Activated gamma-delta T cell treated with anti-CD3 and anti-CD28 coated beads, Interleukin-2, amount 50 U/mL, for 16 hours (primary cell): ENCODE results near the gene ELP4.

ENCODE experiments used
- DNase-seq: peaks from one replicate; pipeline ENCODE4 v3.0.0-alpha.2; 2020; ENCODE audit warnings: low read depth

The ELP4 gene

DNA sequence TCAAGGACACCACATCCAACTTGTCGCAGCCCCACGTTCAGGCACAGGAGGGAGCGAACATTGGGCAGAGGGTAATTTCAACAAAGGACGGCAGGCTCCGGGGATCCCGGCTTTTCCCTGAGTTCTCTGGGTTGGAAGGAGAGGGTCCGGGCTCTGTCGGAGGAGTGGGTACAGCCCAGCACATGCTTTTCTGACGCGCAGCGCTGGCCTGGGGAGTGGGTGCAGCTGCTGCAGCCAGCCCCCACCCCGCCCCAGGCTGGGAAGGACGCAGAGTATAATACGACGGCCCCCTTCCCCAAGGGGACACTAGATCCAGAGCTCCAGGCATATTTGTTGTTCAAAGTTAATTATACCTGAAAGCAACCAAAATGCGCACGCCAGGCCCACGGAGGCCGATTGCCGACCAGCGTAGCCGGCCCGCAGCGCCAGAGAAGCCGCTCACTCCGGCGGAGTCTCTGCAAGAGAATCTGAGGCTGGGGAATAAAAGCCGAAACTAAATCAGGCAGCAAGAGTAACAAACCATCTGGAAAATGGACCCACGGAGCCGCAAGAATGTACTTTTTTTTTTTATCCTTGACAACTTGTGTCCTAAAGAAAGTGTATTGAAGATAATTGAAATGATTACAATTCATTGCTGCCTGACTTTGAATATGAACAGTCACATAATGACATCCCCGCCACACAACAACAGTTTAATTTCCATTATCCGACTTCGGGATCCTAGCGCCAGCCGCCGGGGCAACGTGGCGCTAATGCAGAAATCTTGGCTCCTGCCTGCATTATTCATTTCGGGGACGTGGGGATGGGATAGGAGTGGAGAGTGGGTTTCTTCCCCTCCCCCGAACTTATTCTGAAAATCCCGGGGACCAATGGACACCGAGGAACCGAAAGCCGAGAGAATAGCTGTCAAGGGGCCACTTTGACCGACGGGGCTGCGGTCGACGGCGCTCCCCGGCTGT, 315.6 kb downstream of the ELP4 start:
- DNase-seq, result no peak

DNA sequence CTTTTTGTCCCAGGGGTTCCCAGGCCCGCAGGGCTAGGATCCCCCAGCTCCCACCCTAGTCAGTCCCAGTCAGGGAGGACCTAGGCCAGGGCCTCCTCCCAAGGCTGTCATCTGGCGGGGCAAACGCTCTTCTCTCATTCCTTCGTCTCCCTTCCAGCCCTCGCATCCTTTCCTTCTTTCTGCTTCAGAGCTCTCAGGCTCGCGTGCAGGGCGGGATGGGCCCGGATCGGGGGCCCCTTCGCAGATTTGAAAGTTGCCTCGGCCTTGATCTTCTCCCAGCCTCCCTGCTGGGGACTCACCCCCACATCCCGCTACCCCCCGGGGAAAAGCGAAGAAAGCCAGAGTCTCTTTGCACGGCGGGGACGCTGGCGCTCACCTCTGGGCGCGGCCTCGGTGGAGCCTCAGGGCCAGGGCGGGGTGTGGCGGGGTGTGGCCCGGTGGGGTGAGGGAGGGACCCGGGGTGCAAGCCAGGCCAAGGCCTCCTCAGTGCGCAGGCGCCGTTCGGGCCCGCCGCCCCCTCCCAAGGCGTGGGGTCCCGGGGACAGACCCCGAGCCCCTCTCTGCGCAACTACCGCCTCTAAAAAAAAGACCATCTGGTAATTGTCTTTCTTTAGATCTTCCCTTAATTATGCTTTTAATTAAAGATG, 316.4 kb downstream of the ELP4 start:
- no peak for DNase-seq

DNA sequence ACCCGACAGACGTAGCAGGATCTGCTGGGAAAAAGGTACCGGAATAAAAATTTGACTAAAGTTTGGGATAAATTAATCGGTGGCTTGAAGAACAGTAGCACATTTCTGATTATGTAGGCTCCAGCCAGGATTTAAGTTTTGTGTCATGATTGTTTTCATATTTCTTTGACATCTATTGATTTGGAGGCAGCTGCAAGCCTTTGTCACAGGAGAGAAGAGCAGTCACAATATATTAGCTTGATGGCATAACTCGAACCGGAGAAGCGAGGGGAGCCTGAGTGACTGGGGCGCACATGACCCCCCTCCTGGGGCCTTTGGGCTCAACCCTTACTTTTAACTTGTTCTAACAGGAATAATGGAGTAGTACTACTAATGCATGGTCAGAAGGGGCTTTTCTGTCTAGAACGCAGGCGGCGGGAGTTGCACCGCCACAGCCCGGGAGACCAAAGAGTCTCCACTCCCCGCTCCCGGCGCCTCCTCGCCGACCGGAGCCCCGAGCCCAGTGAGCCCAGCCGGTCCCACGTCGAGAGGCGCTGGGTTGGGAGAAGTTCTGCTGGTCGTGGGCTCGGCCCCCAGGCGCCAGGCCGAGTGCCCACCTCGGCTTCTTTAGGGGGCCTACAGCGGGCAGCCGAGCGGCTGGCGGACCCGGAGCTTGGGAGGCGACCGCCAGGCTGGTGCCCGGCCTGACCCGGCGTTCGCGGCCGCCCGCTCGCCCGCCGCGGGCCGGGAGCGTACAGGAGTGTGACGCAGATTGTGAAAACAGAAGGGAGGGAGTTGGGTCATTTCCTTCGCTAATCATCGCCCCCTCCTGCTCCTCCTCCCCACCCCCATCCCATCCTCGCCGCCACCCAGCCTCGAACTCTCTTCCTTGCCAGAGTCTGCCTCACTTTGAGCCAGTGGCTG, 317.2 kb downstream of the ELP4 start:
- no peak for DNase-seq

DNA sequence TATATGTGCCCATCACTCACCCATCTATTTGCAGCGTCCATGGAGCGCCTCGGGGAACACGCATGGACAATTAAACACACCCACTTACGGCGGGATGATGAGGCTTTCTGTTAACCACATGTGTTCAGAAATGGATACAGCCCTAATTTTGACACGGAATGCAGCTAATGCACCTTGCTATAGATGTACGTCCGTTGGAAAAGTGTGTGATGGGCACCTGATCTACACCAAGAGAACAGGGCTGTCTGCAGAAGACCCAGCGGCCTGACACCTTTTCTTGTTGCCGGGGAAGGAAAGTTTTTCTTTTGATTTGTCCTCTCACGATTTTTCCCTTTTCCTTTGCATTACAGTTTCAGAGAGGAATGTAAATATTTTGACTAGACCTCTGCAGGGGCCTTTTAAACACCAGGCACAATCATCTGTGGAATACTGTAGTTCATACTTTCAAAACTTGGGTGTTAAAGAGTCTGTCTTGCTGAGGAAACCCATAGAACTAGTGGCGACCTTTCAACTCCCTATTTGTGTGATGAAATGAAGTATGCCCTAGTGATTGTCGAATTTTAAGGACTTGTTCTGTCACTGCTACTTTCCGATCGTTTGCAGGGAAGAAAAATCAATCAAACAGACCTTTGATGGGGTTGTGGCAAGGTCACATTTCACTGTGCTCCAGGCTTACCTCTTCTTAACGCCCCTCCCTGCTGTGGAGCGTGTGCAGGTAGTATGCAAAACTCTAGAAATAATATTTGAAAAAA, 318.1 kb downstream of the ELP4 start:
- DNase-seq, result no peak

DNA sequence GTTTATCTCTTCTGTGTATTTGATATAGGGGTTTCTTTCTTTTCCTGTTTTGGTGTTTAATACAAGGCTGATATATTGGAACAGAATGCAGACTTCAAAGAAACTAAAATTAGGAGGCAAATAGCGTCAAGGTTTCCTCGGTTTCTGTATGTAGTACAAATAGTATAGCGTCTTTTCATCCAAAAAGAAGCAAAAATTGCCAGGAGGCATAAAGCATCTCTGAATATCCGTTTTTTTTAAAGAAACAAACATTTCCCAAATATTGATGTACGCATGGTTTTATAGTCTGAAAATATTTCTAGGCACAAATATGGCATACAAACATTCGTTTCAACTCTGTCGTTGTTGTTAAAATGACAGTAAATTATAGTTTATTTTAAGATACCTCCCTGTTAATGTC, 318.6 kb downstream of the ELP4 start:
- DNase-seq, result no peak

DNA sequence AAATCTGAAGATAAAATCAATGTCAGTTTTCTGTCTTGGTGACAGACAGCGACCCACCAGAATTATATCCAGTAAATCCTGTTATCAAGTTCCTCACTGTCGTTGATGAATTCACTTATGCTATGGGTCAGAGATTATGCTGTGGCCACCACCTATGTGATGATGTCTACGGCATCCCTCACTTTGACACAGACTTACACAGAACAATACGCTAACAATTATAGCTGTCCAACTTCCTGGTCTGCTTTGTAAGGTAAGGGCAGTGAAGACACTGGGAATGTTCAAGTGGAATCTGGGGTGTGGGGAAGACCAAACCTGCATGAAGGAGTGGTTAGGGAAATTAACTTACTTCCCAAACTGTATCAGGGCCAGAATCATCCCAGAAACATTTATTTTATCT, 320.8 kb downstream of the ELP4 start:
- no peak for DNase-seq

DNA sequence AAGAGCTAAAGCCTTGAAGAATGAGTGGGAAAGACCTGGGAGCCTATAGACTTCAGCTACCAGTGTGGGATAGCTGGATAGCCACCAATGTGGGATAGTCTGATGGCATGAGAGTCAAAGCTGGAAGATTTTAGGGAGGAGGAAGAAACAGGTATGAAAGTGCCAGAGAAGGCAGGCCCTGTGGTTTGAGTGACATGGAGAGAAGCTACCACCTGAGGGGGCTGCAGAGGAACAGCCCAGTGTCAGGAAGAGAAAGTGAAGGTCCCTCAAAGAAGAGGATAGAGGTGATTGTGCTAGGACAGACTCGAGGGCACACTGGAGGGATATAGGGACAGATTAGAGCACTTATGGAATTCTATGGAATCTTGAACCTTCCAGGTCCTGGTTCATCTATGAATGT, 324.7 kb downstream of the ELP4 start:
- DNase-seq, result no peak
